Jurkat, Clone E6-1 (cell line): ENCODE results near the gene AP2B1. TPM values are rescaled to one million over a fixed set of nuclear protein-coding genes. Genes with fewer than 3 reads are reported as not detected.
"Not testable (repeated sequence)": the region's sequence is repeated elsewhere in the genome, so short reads cannot be mapped to it uniquely, and the experiment has no call there.

Source experiments
- DNase-seq: peaks from one replicate; pipeline ENCODE4 v3.0.0-alpha.2; 2011; ENCODE audit warnings: low read depth, low spot score
- H3K4me3 ChIP-seq: 2 replicates; pipeline ENCODE4 v1.5.1; 2011; ENCODE audit warnings: mild to moderate bottlenecking, low read length, control low read depth, moderate library complexity
- polyA plus RNA-seq: library from polyadenylated mRNA; unstranded; fragments of >200 nt; gene quantifications from one replicate; pipeline ENCODE4 v1.2.1, GENCODE V29; 2012; ENCODE audit warnings: missing spikeins; ENCODE audit not compliant: insufficient read length, insufficient read depth

The AP2B1 gene
- 105 TPM for polyA plus RNA-seq

DNA sequence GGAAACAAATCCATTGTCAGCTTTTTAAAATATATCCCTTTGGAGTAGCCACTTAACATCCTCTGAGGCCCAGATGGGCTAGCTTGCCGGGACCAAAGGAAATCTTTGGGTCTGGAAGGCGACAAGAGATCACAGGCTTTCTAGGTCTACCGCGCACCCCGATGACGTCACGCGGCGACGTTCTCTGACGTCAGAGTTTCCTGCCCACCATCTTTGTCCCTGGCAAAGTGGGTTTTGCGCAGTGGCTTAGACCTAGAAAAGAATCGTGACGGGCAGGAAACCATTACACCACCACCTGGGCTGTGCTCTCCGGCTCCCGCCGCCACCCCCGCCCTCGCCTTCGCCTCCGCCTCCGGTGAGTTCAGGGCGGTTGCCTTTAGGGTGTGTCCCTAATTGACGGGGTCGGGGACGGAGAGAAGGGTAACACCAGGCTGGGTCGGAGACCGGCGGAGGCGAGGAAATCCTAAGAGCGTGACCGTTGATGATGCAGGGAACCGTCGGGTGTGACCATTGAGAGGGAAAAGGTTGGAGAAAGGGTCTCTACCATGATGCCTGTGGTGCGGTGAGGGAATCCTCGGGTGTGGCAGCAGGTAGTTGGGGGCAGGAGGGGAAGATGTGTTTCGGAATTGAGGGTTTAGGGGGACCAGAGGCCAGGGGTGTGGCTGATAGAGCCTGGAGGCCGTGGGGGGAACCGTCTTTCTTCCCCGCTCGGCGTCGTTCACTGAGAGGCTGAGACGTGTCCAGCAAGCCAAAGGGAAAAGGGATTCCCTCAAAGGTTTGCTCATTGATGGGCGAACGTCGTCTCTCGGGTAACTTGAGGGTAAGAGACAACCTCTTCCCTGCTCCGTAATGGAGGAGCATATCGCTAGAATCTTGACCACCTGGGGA is at the start of gene AP2B1:
AP2B1 (plus strand) TSS at position 249 of the 888 bp plus-strand sequence. CDS start 6,709 bp downstream, outside the sequence.
- peak; percentile 98 for DNase-seq
- peak within 1 kb of the TSS; percentile 97 for H3K4me3 ChIP-seq

DNA sequence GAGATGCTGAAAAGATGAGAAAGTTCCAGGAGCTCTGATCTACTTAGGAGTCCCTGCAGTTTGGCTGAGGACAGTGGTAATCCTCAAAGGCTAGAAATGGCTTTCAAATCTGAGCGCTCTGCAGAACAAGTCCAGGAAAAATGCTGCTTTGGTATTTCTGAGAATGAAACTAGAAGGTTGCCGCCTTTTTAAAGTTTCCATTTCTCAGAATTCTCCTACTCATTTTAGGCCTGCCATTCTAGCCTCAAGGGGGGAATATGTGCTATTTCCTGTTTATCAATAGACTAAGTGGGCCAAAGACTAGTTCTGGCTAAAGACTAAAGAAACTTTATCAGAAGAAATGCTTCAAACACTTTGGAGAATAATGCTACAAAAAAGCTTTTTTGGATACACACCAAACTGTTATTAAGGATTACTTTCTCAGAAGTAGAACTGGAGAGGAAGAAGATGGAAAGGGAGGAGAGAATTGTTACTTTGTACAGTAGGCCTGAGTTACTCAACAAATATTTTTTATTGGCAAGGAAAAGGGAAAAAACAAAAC is 49.5 kb upstream of the AP2B1 start, which contains the start of gene SLFN12L:
SLFN12L (minus strand) TSS at position 78 of the 541 bp plus-strand sequence. CDS start 15,314 bp downstream, outside the sequence.
- DNase-seq = no peak
- H3K4me3 ChIP-seq = no peak within 1 kb of the TSS

DNA sequence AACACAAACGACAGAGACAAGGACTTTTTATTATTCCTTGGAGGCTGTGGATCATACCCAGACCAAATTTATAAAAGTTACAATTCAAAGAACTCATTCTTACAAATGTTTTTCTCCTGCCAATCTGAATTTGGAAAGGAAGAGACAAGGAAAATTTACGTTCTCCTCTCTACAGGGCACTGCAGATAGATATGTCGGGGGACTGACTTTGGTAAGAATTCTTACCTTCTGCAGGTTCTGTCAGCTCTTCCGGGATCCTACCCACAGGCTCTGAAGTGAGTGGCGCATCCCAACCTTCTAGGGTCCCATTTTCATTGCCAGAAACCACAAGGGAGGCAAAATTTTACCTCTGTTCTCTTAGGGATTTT is 47.5 kb upstream of the AP2B1 start:
- no peak overlapping the region; the same call in 1 of the 2 replicates for H3K4me3 ChIP-seq
- no peak for DNase-seq

DNA sequence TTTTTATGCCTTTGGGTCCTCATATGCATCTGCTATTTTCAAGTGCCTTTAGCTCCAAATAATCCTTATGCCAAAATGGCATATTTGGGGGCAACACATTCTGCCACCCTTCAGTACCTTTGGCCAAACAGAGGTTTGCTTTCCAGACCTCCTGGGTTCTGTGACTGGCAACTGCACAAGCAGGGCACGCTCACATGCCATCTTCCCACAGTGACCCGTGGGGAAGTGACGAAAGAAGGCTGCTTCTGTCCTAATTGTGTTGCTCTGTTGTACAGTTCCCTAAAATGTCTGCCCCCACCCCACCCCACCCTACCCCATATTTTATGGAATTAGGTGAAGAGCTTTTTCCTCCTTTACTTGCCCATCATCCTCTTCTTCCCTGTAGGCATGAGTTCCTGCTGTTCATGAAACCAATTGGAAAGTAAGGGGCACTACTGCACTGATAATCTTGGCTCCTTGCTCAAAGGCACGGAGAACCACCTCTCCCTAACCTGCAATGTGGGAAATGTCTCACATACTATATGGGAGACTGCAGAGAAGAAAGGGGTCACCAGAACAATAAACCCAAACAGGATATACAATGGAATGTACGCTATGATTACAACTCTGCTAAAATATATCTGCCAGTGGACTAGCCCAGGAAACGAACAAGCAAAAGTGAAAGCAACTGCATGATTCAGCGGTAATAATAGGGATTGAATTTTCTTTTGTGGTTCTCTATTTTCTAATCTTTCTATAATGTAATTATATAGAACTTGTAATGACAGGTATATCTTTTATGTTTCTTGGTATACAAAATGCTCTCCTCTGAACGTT is 46.3 kb upstream of the AP2B1 start:
- DNase-seq = peak; percentile 54
- H3K4me3 ChIP-seq = peak overlapping the region; percentile 54

DNA sequence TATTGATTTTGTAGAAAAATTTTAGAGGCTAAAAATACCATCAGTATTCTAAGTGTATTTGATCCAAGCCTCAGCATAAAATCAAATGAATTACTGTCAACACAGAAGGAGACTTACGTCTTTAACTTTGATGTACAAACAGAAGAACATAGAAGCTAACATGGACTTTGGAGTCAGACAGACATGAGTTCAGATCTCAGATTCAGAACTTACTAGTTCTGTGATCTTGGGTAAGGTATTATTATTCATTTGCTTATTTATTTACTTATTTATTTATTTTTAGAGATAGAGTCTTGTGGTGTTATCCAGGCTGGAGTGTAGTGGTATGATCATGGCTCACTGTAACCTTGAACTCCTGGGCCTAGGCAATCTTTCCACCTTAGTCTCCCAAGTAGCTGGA is 45.7 kb upstream of the AP2B1 start:
- peak overlapping the region; percentile 54 for H3K4me3 ChIP-seq

DNA sequence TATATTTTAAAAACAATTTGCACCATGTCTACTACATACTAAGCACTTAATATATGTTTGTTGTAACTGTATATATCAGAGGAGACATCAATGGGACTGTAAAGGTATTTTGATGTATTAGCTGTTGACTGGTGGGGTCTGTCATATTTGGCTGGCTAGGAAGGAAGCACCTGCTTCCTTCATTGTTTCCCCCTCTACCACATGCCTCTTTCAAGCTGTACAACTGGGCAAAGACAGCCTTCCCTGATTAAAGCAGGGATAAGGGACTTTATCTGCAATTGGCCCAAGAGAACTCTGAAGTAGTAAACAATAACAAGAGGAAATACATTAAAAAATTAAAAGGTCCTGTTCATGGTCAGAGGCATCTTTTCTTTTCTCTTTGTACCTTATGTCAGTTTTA is 44.1 kb upstream of the AP2B1 start:
- H3K4me3 ChIP-seq = no peak overlapping the region
- DNase-seq = peak; percentile 61

More for the DNA sequence above, 45.7 kb upstream of the AP2B1 start:
- no peak for DNase-seq

DNA sequence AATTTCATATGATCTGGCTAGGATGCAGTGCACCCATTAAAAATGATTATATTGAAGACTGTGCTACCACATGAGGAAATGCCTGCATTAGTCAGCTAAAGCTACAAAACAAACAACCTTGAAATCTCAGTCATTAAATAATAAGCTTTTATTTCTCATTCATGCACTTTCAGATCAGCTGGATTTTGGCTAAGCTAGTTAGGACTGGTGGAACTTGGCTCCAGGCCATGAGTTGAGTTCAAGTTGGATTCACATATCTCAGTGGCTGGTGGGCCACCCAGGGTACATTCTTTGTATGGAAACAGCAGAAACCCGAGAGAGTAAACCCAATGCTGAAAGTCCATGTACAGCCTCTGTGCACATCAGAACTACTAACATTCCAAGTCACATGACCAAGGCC is 43.3 kb upstream of the AP2B1 start:
- DNase-seq = no peak
- H3K4me3 ChIP-seq = no peak overlapping the region

DNA sequence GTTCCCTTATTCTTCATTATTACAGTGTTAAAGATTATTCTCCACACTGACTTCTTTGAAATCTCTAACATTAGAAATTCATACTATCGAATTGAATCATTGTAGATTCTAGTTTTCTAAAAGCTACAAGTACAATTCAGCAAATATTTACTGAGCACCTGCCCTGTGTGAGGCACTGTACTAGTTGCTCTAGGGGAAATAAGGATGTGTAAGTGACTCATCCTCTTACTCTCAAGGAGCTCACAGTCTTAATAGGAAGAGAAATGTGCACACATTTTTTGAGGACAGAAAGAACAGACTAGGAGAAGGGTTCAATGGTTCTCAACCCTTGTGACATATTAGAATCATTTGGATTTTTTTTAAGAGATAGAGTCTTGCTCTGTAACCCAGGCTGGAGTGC is 42.0 kb upstream of the AP2B1 start:
- DNase-seq = no peak
- H3K4me3 ChIP-seq = no peak overlapping the region

DNA sequence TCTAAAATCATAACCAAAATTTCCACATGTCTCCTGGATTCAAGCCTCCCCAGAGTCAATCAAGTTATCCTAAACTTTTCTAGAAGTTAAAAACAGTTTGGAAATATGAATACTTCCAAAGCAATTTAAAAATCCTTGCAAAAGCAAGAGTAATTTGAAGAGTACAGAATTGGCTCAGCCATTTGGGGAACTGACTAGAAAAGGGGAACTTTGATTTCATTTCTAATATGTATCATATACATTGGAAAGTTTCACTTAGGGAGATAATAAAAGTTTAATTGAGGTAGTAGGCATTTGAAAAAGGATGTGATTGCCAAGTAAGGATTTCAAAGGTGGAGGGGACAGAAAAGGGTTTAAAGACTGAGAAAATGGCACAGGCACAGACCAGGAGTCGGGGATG is 40.6 kb upstream of the AP2B1 start:
- DNase-seq = no peak

DNA sequence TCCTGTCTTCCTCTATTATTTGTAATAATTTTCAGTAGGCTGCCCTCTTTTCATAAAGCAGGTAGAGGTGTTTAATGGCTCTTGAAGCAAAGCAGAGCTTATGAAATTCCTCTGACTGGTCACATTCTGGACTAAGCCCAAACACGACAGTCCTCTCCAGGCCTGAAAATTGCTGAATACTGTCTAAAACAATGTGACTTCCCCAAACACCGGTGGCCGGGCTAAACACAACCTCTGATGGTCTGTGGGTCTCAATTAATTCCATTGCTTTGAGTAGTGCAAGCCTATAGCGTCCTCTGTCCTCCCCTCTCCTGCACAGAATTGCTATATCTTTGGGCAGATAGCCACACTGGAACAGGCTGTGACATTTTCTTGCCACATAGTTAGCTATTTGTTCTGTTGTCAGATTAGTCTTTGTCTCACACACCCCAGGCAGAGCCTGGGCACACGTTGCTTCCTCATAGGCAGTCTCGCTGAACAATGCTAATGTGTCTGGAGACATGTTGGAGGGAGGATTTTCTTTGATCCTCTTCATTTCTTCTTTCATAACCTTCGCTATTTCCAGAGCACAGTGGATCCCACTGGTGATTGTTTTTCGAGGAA is 38.8 kb upstream of the AP2B1 start:
- H3K4me3 ChIP-seq = no peak overlapping the region
- no peak for DNase-seq

More for the DNA sequence above, 40.6 kb upstream of the AP2B1 start:
- H3K4me3 ChIP-seq = no peak overlapping the region

DNA sequence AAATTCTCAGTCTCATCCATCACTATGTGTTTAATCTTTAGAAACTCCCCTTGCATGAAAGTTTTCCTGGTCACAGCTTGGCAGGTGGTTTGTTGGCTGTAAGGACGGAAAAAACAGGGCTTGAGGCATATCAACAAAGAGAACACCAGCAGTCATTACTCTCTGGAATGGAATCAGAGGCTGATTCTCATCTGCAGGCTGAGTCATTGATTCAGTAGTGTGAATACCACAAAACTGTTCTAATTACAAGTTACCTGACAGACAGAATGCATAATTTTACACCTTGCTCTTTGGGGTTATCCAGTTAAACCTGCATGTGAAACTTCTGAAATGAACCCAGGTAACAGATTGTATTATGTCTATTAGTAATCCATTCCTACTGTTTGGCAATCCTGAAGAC is 38.1 kb upstream of the AP2B1 start:
- H3K4me3 ChIP-seq = no peak overlapping the region
- DNase-seq = no peak

DNA sequence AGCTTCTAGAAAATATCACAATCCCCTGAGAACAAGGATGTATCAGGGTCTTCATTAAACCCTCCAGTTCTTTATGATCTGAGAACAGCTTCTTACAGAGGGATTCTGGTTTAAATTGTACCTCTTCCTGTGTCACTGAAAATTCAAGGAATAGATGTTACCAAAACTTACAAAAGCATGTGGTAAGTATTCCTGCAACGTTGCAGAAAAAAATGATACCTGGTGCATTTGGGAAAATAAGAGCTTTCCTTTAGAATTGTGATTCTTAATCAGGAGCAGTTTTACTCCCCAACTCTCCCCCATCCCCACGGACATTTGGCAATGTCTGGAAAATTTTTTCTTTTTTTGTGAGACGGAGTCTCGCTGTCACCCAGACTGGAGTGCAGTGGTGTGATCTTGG is 33.8 kb upstream of the AP2B1 start:
- DNase-seq = no peak
- no peak overlapping the region for H3K4me3 ChIP-seq

DNA sequence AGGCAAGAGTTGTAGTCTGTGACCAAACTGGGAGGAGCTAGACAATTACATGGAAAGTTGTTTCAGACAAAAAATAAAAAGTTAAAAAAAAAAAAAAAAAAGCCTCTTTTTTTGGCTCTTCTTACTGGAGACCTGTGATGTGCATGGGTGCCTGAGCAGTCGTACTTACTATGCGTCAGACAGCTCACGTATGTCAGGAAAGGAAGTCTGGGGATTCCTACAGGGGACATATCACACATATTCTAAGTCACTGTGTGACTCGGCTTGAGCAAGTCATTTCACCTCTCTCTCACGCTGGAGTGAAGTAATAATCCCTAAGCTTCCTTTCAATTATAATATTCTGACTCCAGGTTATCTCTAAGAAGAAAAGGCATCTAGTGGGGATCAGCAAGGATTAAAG is 32.5 kb upstream of the AP2B1 start:
- no peak for DNase-seq
- H3K4me3 ChIP-seq = no peak overlapping the region

DNA sequence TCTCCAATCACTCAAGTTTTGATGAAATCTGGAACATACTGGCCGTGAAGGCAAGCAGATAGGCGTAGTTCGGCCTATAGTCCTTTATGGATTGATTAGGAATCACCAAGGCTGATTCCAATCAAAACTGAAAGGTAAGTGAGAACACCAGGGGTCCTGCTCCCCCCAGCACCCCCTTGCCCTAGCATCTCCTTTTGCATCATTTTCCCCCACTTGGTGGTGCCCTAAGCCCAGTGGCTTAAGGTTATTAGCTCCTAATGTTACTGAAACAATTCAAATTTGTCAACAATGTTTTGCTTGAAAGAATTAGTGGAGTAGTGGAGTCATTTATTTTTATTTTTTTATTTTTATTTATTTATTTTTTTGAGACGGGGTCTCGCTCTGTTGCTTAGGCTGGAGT is 31.4 kb upstream of the AP2B1 start:
- no peak for DNase-seq

DNA sequence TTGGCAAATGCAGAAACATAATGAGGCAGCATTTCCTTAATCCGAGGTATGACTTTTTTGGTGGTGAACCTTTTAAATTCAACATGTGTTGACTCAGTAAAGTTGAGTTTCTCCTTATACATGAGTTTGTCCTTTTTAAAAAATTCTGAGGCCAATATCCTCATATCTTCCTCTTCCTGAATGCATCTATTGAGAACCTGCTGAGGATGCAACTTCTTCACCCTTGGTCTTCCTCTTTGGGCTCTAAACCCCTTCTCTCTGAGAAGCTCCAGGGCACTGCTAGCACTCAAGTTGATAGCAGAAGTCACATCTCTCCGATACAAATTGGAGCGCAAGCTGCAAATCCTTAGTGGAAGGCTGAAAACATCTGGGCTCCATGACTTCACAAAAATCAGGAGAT is 29.8 kb upstream of the AP2B1 start:
- no peak for DNase-seq

More for the DNA sequence above, 31.4 kb upstream of the AP2B1 start:
- H3K4me3 ChIP-seq = no peak overlapping the region

DNA sequence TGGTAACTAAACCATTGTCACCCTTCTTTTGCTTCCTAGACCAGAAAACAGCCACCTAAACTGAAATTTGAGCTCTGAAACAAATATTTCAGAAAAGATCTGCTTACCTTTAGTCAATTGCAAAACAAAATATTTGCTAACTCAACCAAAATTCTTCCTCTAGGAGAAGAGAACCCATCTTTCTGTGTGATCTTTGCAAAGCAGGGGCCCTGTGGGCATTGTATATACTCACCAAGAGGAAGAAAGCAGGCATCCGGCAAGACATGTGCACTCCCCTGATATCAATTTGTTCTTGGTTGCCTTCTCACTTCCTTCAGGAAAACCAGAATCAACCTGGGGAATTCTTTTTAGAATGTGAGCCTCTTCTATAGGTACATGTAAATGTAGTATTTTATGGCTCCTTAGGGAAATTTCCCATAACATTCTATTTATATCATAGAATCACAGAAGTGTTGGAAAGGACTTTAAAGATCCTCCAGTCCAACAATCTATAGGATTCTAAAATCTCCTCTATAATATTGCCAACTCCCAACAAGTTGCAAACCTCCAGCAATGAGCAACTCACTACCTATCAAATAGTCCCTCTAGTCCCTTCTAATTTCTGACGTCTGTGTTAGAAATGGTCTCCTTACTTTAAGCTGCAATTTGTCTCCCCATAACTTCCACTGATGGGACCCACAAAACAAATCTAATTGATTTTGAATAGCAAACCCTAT is 27.5 kb upstream of the AP2B1 start:
- no peak overlapping the region for H3K4me3 ChIP-seq
- no peak for DNase-seq

More for the DNA sequence above, 29.8 kb upstream of the AP2B1 start:
- H3K4me3 ChIP-seq = no peak overlapping the region

DNA sequence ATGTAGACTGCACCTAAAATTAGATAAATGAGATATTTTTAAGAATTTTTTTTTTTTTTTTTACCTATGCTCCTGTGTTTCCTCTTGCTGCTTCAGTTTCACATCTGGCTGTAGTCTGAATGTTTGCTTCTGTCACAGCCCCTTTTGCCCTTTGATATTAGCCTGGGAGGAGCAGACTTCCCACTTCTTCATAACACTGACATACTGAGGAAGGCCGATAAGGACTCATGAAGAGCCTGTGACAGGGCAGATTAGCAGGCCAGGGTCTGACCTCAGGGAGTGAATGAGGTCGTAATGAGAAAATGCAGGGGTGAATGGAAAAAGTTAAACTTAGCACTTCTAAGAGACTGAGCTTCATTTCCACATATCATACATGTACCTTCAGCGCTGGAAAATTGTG is 26.4 kb upstream of the AP2B1 start, which contains the start of gene SLFN14:
SLFN14 (minus strand) TSS at position 117 of the 400 bp plus-strand sequence. CDS start 2,757 bp downstream, outside the sequence.
- DNase-seq = no peak

DNA sequence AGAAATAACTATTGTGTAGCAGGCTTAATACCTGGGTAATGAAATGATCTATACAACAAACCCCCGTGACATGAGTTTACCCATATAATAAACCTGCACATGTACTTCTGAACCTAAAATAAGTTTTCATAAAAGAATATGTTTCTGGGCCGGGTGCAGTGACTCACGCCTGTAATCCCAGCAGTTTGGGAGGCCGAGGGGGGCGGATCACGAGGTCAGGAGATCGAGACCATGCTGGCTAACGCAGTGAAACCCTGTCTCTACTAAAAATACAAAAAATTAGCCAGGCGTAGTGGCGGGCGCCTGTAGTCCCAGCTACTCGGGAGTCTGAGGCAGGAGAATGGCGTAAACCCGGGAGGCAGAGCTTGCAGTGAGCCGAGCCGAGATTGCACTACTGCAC is 23.9 kb upstream of the AP2B1 start:
- H3K4me3 ChIP-seq, DNase-seq: not testable (repeated sequence)

More for the DNA sequence above, 26.4 kb upstream of the AP2B1 start, which contains the start of gene SLFN14:
- H3K4me3 ChIP-seq = no peak within 1 kb of the TSS
